Measurements from ENCODE around the gene ODF4.

DNA sequence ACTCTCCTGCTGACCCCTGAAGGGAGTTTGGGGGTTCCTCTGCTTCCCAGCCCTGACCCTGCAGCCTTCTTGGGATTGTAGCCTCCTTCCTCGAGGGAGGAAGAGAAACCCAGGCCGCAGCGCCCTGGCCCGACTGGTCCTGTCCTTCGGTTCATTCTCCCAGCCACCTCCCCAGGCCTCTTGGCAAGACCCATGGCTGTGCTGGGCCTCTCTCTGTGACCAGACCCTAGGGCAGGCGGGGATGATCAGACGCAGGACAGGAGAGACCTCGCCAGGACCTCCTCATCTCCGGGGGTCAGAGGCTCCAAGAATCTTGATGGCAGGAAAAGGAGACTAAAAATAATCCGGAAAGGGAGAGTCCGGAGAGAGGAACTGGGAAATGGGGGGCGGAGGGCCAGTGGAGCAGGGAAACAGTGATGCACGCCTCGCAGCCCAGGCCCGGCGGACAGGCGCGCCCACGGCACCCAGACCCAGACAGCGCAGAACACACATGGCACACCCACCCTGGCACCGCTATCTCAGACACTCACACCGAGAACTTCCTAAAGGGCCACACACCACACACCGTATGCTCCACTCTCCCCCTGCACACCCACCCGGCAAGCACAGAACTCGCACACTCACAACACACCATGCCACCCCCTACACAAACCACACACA, 28.4 kb upstream of the ODF4 start:
- no peak for TF ChIP-seq ZNF184 (tag by site-specific recombination; IDR thresholded peaks at IDR 0.05)
- no peak for TF ChIP-seq ZNF707 (tag by site-specific recombination; IDR thresholded peaks at IDR 0.05)
- TF ChIP-seq, protein P1, sequence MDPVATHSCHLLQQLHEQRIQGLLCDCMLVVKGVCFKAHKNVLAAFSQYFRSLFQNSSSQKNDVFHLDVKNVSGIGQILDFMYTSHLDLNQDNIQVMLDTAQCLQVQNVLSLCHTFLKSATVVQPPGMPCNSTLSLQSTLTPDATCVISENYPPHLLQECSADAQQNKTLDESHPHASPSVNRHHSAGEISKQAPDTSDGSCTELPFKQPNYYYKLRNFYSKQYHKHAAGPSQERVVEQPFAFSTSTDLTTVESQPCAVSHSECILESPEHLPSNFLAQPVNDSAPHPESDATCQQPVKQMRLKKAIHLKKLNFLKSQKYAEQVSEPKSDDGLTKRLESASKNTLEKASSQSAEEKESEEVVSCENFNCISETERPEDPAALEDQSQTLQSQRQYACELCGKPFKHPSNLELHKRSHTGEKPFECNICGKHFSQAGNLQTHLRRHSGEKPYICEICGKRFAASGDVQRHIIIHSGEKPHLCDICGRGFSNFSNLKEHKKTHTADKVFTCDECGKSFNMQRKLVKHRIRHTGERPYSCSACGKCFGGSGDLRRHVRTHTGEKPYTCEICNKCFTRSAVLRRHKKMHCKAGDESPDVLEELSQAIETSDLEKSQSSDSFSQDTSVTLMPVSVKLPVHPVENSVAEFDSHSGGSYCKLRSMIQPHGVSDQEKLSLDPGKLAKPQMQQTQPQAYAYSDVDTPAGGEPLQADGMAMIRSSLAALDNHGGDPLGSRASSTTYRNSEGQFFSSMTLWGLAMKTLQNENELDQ (tag by site-specific recombination; IDR thresholded peaks at IDR 0.05; ENCODE audit: low read depth): no peak
- TF ChIP-seq, protein P2, sequence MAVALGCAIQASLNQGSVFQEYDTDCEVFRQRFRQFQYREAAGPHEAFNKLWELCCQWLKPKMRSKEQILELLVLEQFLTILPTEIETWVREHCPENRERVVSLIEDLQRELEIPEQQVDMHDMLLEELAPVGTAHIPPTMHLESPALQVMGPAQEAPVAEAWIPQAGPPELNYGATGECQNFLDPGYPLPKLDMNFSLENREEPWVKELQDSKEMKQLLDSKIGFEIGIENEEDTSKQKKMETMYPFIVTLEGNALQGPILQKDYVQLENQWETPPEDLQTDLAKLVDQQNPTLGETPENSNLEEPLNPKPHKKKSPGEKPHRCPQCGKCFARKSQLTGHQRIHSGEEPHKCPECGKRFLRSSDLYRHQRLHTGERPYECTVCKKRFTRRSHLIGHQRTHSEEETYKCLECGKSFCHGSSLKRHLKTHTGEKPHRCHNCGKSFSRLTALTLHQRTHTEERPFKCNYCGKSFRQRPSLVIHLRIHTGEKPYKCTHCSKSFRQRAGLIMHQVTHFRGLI (tag by site-specific recombination; IDR thresholded peaks at IDR 0.05): no peak
- no peak for TF ChIP-seq ZEB2 (tag by site-specific recombination; IDR thresholded peaks at IDR 0.05)

Measured in HEK293 (cell line).